Lower lobe of right lung (tissue), 2 donors: ENCODE data around the gene ABCG8. TPM values are rescaled to one million over a fixed set of nuclear protein-coding genes. Genes with fewer than 3 reads are reported as not detected.

ENCODE experiments used
- ATAC-seq, 2 donors: fragments of 200-7000 bp; cut with Tn5 transposase; one replicate each; pipeline ENCODE4 v1.9.1; 2020 to 2022; ENCODE audit warnings: mild to moderate bottlenecking in 2 of 2, moderate library complexity in 2 of 2
- DNase-seq: peaks from one replicate; pipeline ENCODE4 v3.0.0-alpha.2; 2020
- H3K27ac ChIP-seq: fragments of 200-600 bp; one replicate; pipeline ENCODE4 v1.8.0; 2022
- H3K27me3 ChIP-seq: fragments of 200-600 bp; one replicate; pipeline ENCODE4 v1.8.0; 2022; ENCODE audit warnings: low read depth
- H3K36me3 ChIP-seq: fragments of 200-600 bp; one replicate; pipeline ENCODE4 v1.8.0; 2022; ENCODE audit warnings: mild to moderate bottlenecking
- H3K4me1 ChIP-seq: fragments of 200-600 bp; one replicate; pipeline ENCODE4 v1.8.0; 2022
- H3K4me3 ChIP-seq: fragments of 200-600 bp; one replicate; pipeline ENCODE4 v1.8.0; 2022; ENCODE audit warnings: mild to moderate bottlenecking
- H3K9me3 ChIP-seq: fragments of 200-600 bp; one replicate; pipeline ENCODE4 v1.8.0; 2022
- CTCF ChIP-seq: fragments of 200-600 bp; IDR thresholded peaks from one replicate; pipeline ENCODE4 v1.8.0; 2022; ENCODE audit warnings: antibody characterized with exemption, mild to moderate bottlenecking
- intact Hi-C: fragments of 100-400 bp; cut with DNase I; formaldehyde crosslinking; loops from one replicate; pipeline ENCODE4 v1.11.0; 2022
- total RNA-seq: library from RNA; stranded (reverse); fragmentation: NEBNext Ultra II Directional; extraction: Animal tissue kit (Norgen Biotek cat#: 25700); gene quantifications from one replicate; pipeline ENCODE4 v1.2.1, GENCODE V29; 2021
- donor health status: DM: no; HTN: yes; CAD: no; lungs with severe emphysema.

Gene ABCG8
- total RNA-seq, 1 donor from 2014 or later, result not detected

GRCh38 chr2:43796206-43796605 is 42.6 kb upstream of the ABCG8 start:
- TF ChIP-seq CTCF, result no peak
- intact Hi-C loops, result no loop called here
- H3K36me3 ChIP-seq, result peaks cover 28% of the 10 kb centered on the region
- no peaks in the 10 kb centered on the region for H3K9me3 ChIP-seq
- no peaks in the 10 kb centered on the region for H3K27me3 ChIP-seq
- ATAC-seq, result no peak
- H3K27ac ChIP-seq, result no peak overlapping the region
- no peak overlapping the region for H3K4me3 ChIP-seq
- H3K4me1 ChIP-seq, result no peaks in the 10 kb centered on the region
- DNase-seq, result no peak

GRCh38 chr2:43798300-43798699 is 40.5 kb upstream of the ABCG8 start:
- no peak for DNase-seq
- no peaks in the 10 kb centered on the region for H3K27me3 ChIP-seq
- ATAC-seq, result no peak
- no peak for TF ChIP-seq CTCF
- H3K4me3 ChIP-seq, result no peak overlapping the region
- intact Hi-C loops, result no loop called here
- no peaks in the 10 kb centered on the region for H3K9me3 ChIP-seq
- H3K36me3 ChIP-seq, result peaks cover 37% of the 10 kb centered on the region
- no peaks in the 10 kb centered on the region for H3K4me1 ChIP-seq
- no peak overlapping the region for H3K27ac ChIP-seq

- Histone ChIP-seq H3K36me3 (peaks cover 39% of the 10 kb centered on the region), H3K4me3 (no peak overlapping the region), H3K9me3 (no peaks in the 10 kb centered on the region), H3K27me3 (no peaks in the 10 kb centered on the region), H3K27ac (no peak overlapping the region), H3K4me1 (no peaks in the 10 kb centered on the region)
- no peak for TF ChIP-seq CTCF
- no peak for DNase-seq
- intact Hi-C loops, result no loop called here
- no peak for ATAC-seq
Observed at GRCh38 chr2:43800894-43801293, 37.9 kb upstream of the ABCG8 start.

GRCh38 chr2:43802135-43802534 is 36.6 kb upstream of the ABCG8 start:
- H3K4me3 ChIP-seq, result no peak overlapping the region
- DNase-seq (no peak), ATAC-seq (no peak)
- H3K9me3 ChIP-seq, result no peaks in the 10 kb centered on the region
- no peaks in the 10 kb centered on the region for H3K27me3 ChIP-seq
- no peak for TF ChIP-seq CTCF
- H3K36me3 ChIP-seq, result peaks cover 34% of the 10 kb centered on the region
- no peaks in the 10 kb centered on the region for H3K4me1 ChIP-seq
- H3K27ac ChIP-seq, result no peak overlapping the region
- intact Hi-C loops, result no loop called here

GRCh38 chr2:43803113-43803512 is 35.7 kb upstream of the ABCG8 start:
- Histone ChIP-seq H3K27ac (no peak overlapping the region), H3K4me1 (no peaks in the 10 kb centered on the region), H3K27me3 (no peaks in the 10 kb centered on the region), H3K4me3 (no peak overlapping the region), H3K9me3 (no peaks in the 10 kb centered on the region), H3K36me3 (peaks cover 38% of the 10 kb centered on the region)
- intact Hi-C loops, result no loop called here
- ATAC-seq (no peak), DNase-seq (no peak)
- TF ChIP-seq CTCF, result no peak

- H3K4me3 ChIP-seq, result no peak overlapping the region
- no peak for ATAC-seq
- H3K27ac ChIP-seq, result no peak overlapping the region
- no peak for DNase-seq
- no peak for TF ChIP-seq CTCF
- no peaks in the 10 kb centered on the region for H3K9me3 ChIP-seq
- no peaks in the 10 kb centered on the region for H3K27me3 ChIP-seq
- peaks cover 47% of the 10 kb centered on the region for H3K36me3 ChIP-seq
- no peaks in the 10 kb centered on the region for H3K4me1 ChIP-seq
- intact Hi-C loops, result no loop called here
Observed at GRCh38 chr2:43806719-43807031, 32.1 kb upstream of the ABCG8 start.
